ENCODE measurements around the gene HCN1. TPM values are rescaled to one million over a fixed set of nuclear protein-coding genes. Genes with fewer than 3 reads are reported as not detected.

HCN1 gene
- total and polyA plus RNA-seq, 9 donors, result 1.1 to 5.5 (median 2.9) TPM

- no peaks in the 10 kb centered on the region for H3K9me3 ChIP-seq (replicated peaks; ENCODE audit: control insufficient read depth, low read depth, low read length)
- no CpG with 5 or more reads among the region's 4 CpGs for WGBS (ENCODE audit: insufficient coverage)
- no peak overlapping the region for H3K4me3 ChIP-seq (ENCODE audit: low read length)
- DNase-seq, result no peak
- H3K27ac ChIP-seq (ENCODE audit: low read length), result no peak overlapping the region
- H3K4me1 ChIP-seq (ENCODE audit: control insufficient read depth, insufficient read depth, low read length), result peaks cover 8% of the 10 kb centered on the region
- no peaks in the 10 kb centered on the region for H3K36me3 ChIP-seq (ENCODE audit: control insufficient read depth, insufficient read depth, low read length)
- peaks cover 13% of the 10 kb centered on the region for H3K27me3 ChIP-seq (ENCODE audit: control insufficient read depth, insufficient read depth, low read length)
Measured at GRCh38 chr5:45691656-45692055, 4.5 kb downstream of the HCN1 start.

DNA sequence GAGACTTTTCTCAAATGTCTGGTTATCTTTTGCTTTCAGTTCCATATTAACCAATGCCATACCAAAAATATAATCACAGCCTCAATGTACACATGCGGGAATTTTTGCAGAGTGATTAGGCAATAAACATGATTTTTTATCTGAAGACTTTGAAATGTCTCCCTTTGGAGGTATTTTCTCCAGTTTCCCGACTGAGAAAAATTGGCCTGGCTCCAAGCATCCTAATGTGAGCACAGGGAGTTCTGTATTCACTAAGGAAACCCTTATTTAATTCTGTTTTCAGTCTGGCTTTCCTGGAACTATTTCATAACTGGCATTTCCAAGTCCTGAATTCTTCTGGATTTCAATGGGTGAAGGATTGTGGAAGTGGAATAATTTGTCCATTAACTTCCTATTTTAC, 8.5 kb downstream of the HCN1 start:
- Histone ChIP-seq H3K27me3 (ENCODE audit: control insufficient read depth, insufficient read depth, low read length) (no peaks in the 10 kb centered on the region), H3K4me1 (ENCODE audit: control insufficient read depth, insufficient read depth, low read length) (no peaks in the 10 kb centered on the region), H3K9me3 (replicated peaks; ENCODE audit: control insufficient read depth, low read depth, low read length) (no peaks in the 10 kb centered on the region), H3K4me3 (ENCODE audit: low read length) (no peak overlapping the region), H3K36me3 (ENCODE audit: control insufficient read depth, insufficient read depth, low read length) (no peaks in the 10 kb centered on the region), H3K27ac (ENCODE audit: low read length) (no peak overlapping the region)
- WGBS (ENCODE audit: insufficient coverage), result no CpG with 5 or more reads among the region's 2 CpGs
- peak; percentile 2 for DNase-seq

DNA sequence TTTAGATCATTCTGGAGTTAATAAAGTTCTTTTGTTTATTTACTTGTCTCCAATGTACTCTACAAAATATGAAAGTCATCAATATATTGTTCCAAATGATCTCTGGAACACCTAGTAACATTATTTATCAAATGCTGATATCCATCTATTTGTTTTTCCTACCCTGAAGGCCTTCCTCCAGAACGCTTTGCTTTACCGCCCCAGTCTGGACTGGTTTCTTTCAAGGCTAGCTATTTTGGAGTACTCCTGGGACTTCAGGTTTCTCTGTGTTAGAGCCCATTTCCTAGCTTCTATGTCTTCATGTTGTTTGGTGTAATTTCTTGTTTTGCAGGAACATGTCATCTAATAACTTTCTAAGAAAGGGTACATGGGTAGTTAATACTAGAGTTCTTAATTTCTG, 9.6 kb downstream of the HCN1 start:
- Histone ChIP-seq H3K4me1 (ENCODE audit: control insufficient read depth, insufficient read depth, low read length) (no peaks in the 10 kb centered on the region), H3K27me3 (ENCODE audit: control insufficient read depth, insufficient read depth, low read length) (no peaks in the 10 kb centered on the region), H3K27ac (ENCODE audit: low read length) (no peak overlapping the region), H3K4me3 (ENCODE audit: low read length) (no peak overlapping the region), H3K9me3 (replicated peaks; ENCODE audit: control insufficient read depth, low read depth, low read length) (no peaks in the 10 kb centered on the region), H3K36me3 (ENCODE audit: control insufficient read depth, insufficient read depth, low read length) (no peaks in the 10 kb centered on the region)
- no peak for DNase-seq
- 56% methylated on average over 2 of the region's 2 CpGs for WGBS (ENCODE audit: insufficient coverage)

- H3K4me3 ChIP-seq (ENCODE audit: low read length), result no peak overlapping the region
- no peaks in the 10 kb centered on the region for H3K27me3 ChIP-seq (ENCODE audit: control insufficient read depth, insufficient read depth, low read length)
- no peak for DNase-seq
- H3K36me3 ChIP-seq (ENCODE audit: control insufficient read depth, insufficient read depth, low read length), result no peaks in the 10 kb centered on the region
- H3K9me3 ChIP-seq (replicated peaks; ENCODE audit: control insufficient read depth, low read depth, low read length), result no peaks in the 10 kb centered on the region
- no peak overlapping the region for H3K27ac ChIP-seq (ENCODE audit: low read length)
- H3K4me1 ChIP-seq (ENCODE audit: control insufficient read depth, insufficient read depth, low read length), result no peaks in the 10 kb centered on the region
Measured at GRCh38 chr5:45684118-45684517, 12.1 kb downstream of the HCN1 start.

DNA sequence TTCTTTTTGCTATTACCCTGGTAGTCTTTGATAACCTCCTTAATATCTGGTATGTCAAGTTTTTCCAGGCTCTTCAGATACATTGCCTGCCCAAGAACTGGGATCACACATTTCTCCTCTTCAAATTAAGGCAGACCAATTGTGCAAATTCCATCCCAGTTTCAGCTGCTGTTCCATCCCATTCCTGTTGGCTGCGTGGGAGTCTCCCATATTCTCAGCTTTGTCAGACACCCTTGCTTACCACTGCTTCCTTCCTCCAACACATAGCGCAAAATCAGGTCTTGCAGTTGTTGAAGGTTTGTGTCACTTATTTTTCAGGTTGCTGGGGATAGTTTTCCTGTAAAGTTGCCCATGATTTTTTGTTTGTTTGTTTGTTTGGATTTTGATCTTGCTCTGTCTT, 15.2 kb downstream of the HCN1 start:
- Histone ChIP-seq H3K36me3 (ENCODE audit: control insufficient read depth, insufficient read depth, low read length) (no peaks in the 10 kb centered on the region), H3K27me3 (ENCODE audit: control insufficient read depth, insufficient read depth, low read length) (no peaks in the 10 kb centered on the region), H3K27ac (ENCODE audit: low read length) (no peak overlapping the region), H3K4me3 (ENCODE audit: low read length) (no peak overlapping the region), H3K4me1 (ENCODE audit: control insufficient read depth, insufficient read depth, low read length) (no peaks in the 10 kb centered on the region), H3K9me3 (replicated peaks; ENCODE audit: control insufficient read depth, low read depth, low read length) (no peaks in the 10 kb centered on the region)
- WGBS (ENCODE audit: insufficient coverage), result 40% methylated on average over 1 of the region's 2 CpGs
- DNase-seq, result no peak

GRCh38 chr5:45677524-45677923, 18.7 kb downstream of the HCN1 start:
- no peaks in the 10 kb centered on the region for H3K9me3 ChIP-seq (replicated peaks; ENCODE audit: control insufficient read depth, low read depth, low read length)
- no peaks in the 10 kb centered on the region for H3K4me1 ChIP-seq (ENCODE audit: control insufficient read depth, insufficient read depth, low read length)
- no CpG with 5 or more reads among the region's 2 CpGs for WGBS (ENCODE audit: insufficient coverage)
- no peaks in the 10 kb centered on the region for H3K27me3 ChIP-seq (ENCODE audit: control insufficient read depth, insufficient read depth, low read length)
- no peak overlapping the region for H3K27ac ChIP-seq (ENCODE audit: low read length)
- no peaks in the 10 kb centered on the region for H3K36me3 ChIP-seq (ENCODE audit: control insufficient read depth, insufficient read depth, low read length)
- H3K4me3 ChIP-seq (ENCODE audit: low read length), result no peak overlapping the region
- DNase-seq, result no peak

- no peak for DNase-seq
- Histone ChIP-seq H3K4me3 (ENCODE audit: low read length) (no peak overlapping the region), H3K27ac (ENCODE audit: low read length) (no peak overlapping the region), H3K9me3 (replicated peaks; ENCODE audit: control insufficient read depth, low read depth, low read length) (no peaks in the 10 kb centered on the region), H3K36me3 (ENCODE audit: control insufficient read depth, insufficient read depth, low read length) (no peaks in the 10 kb centered on the region), H3K4me1 (ENCODE audit: control insufficient read depth, insufficient read depth, low read length) (no peaks in the 10 kb centered on the region), H3K27me3 (ENCODE audit: control insufficient read depth, insufficient read depth, low read length) (no peaks in the 10 kb centered on the region)
- no CpG with 5 or more reads among the region's 4 CpGs for WGBS (ENCODE audit: insufficient coverage)
Measured at GRCh38 chr5:45672271-45672670, 23.9 kb downstream of the HCN1 start.

- 43% methylated on average over 1 of the region's 1 CpG for WGBS (ENCODE audit: insufficient coverage)
- DNase-seq, result no peak
Measured at GRCh38 chr5:45648744-45649143, 47.4 kb downstream of the HCN1 start.

DNA sequence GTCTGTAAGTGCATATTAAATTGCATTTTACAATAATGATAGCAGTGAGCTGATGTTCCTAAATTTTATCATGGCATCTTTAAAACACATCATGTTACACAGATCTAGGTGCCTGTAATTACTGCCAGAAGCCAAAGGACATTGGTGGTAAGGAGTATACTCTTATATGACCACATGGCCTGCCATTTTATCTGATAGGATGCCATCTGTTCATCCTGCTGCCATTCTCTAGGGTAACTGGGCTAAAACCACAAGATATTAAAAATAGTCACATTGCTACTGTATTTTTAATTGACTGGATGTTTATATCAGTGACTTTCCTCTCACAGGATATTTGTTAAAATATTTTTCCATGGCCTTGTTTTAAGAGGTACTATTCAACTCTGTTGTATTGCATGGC, 53.1 kb downstream of the HCN1 start:
- no peak for DNase-seq
- Histone ChIP-seq H3K9me3 (replicated peaks; ENCODE audit: control insufficient read depth, low read depth, low read length) (no peaks in the 10 kb centered on the region), H3K27ac (ENCODE audit: low read length) (no peak overlapping the region), H3K36me3 (ENCODE audit: control insufficient read depth, insufficient read depth, low read length) (no peaks in the 10 kb centered on the region), H3K27me3 (ENCODE audit: control insufficient read depth, insufficient read depth, low read length) (no peaks in the 10 kb centered on the region), H3K4me1 (ENCODE audit: control insufficient read depth, insufficient read depth, low read length) (no peaks in the 10 kb centered on the region), H3K4me3 (ENCODE audit: low read length) (no peak overlapping the region)

More at GRCh38 chr5:45648744-45649143, 47.4 kb downstream of the HCN1 start:
- Histone ChIP-seq H3K4me1 (ENCODE audit: control insufficient read depth, insufficient read depth, low read length) (no peaks in the 10 kb centered on the region), H3K27ac (ENCODE audit: low read length) (no peak overlapping the region), H3K9me3 (replicated peaks; ENCODE audit: control insufficient read depth, low read depth, low read length) (no peaks in the 10 kb centered on the region), H3K4me3 (ENCODE audit: low read length) (no peak overlapping the region), H3K27me3 (ENCODE audit: control insufficient read depth, insufficient read depth, low read length) (no peaks in the 10 kb centered on the region), H3K36me3 (ENCODE audit: control insufficient read depth, insufficient read depth, low read length) (no peaks in the 10 kb centered on the region)

- no peaks in the 10 kb centered on the region for H3K4me1 ChIP-seq (ENCODE audit: control insufficient read depth, insufficient read depth, low read length)
- no peaks in the 10 kb centered on the region for H3K9me3 ChIP-seq (replicated peaks; ENCODE audit: control insufficient read depth, low read depth, low read length)
- no peak overlapping the region for H3K4me3 ChIP-seq (ENCODE audit: low read length)
- DNase-seq, result no peak
- no peak overlapping the region for H3K27ac ChIP-seq (ENCODE audit: low read length)
- H3K27me3 ChIP-seq (ENCODE audit: control insufficient read depth, insufficient read depth, low read length), result no peaks in the 10 kb centered on the region
- H3K36me3 ChIP-seq (ENCODE audit: control insufficient read depth, insufficient read depth, low read length), result no peaks in the 10 kb centered on the region
Measured at GRCh38 chr5:45642370-45642769, 53.8 kb downstream of the HCN1 start.

DNA sequence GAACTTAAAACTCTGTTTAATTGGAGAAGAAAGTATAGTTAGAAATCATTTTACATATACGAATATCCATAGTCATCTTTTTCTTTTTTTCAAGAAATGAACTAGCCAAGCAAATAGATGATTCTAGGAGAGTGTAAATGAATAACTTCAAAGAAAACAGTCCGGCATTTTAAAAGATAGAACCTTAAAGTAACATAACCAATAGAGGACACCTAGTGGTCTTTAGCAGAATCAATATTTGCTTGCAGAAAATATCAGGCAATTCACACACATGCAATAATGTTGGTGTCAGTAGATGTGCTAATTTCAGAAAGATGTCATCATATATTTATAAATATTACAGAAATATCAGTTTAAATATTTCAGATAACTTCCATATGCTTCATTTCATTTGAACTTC, 57.1 kb downstream of the HCN1 start:
- no peak overlapping the region for H3K27ac ChIP-seq (ENCODE audit: low read length)
- no peaks in the 10 kb centered on the region for H3K27me3 ChIP-seq (ENCODE audit: control insufficient read depth, insufficient read depth, low read length)
- peak; percentile 0 for DNase-seq
- no CpG with 5 or more reads among the region's 2 CpGs for WGBS (ENCODE audit: insufficient coverage)
- no peaks in the 10 kb centered on the region for H3K9me3 ChIP-seq (replicated peaks; ENCODE audit: control insufficient read depth, low read depth, low read length)
- no peak overlapping the region for H3K4me3 ChIP-seq (ENCODE audit: low read length)
- no peaks in the 10 kb centered on the region for H3K4me1 ChIP-seq (ENCODE audit: control insufficient read depth, insufficient read depth, low read length)
- H3K36me3 ChIP-seq (ENCODE audit: control insufficient read depth, insufficient read depth, low read length), result no peaks in the 10 kb centered on the region
